IPS-18a (cell line): Measurements from ENCODE around the gene JPT2.

ENCODE experiments used
- H3K27ac ChIP-seq: one replicate; pipeline ENCODE4 v1.5.1; 2013; ENCODE audit warnings: low read length
- H3K27me3 ChIP-seq: one replicate; pipeline ENCODE4 v1.6.1; 2013; ENCODE audit warnings: mild to moderate bottlenecking, low read length; ENCODE audit not compliant: control insufficient read depth, insufficient read depth
- H3K36me3 ChIP-seq: one replicate; pipeline ENCODE4 v1.6.1; 2013; ENCODE audit warnings: low read depth, low read length; ENCODE audit not compliant: control insufficient read depth
- H3K4me1 ChIP-seq: one replicate; pipeline ENCODE4 v1.6.1; 2013; ENCODE audit warnings: low read depth, low read length; ENCODE audit not compliant: control insufficient read depth
- H3K4me3 ChIP-seq: one replicate; pipeline ENCODE4 v1.5.1; 2013; ENCODE audit warnings: low read length
- H3K9ac ChIP-seq: one replicate; pipeline ENCODE4 v1.6.1; 2013; ENCODE audit warnings: mild to moderate bottlenecking, low read length, moderate library complexity
- H3K9me3 ChIP-seq: one replicate; pipeline ENCODE4 v1.6.1; 2013; ENCODE audit warnings: low read depth, low read length; ENCODE audit not compliant: control insufficient read depth

JPT2 gene

DNA sequence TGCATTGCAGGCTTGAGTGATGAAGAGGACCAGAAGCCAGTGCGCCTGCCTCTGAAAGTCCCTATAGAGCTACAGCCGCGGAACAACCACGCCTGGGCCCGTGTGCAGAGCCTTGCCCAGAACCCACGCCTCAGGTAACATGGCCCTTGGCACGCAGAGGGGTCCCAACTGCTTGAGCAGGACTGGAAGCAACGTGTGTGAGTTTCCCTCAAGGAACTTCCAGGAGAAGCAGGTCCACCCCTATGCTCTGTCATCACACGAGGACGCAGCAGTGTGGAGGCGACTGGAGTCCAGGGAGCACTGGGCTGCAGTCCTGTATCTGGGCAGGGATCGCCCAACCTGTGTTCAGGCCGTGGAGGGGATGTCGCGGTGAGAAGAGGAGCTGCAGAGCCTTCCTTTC lies 25.1 kb upstream of the JPT2 start:
- Histone ChIP-seq H3K27me3 (no peaks in the 10 kb centered on the region), H3K4me3 (no peak overlapping the region), H3K9me3 (no peaks in the 10 kb centered on the region), H3K9ac (no peak overlapping the region), H3K36me3 (peaks cover 25% of the 10 kb centered on the region), H3K4me1 (no peaks in the 10 kb centered on the region), H3K27ac (no peak overlapping the region)

DNA sequence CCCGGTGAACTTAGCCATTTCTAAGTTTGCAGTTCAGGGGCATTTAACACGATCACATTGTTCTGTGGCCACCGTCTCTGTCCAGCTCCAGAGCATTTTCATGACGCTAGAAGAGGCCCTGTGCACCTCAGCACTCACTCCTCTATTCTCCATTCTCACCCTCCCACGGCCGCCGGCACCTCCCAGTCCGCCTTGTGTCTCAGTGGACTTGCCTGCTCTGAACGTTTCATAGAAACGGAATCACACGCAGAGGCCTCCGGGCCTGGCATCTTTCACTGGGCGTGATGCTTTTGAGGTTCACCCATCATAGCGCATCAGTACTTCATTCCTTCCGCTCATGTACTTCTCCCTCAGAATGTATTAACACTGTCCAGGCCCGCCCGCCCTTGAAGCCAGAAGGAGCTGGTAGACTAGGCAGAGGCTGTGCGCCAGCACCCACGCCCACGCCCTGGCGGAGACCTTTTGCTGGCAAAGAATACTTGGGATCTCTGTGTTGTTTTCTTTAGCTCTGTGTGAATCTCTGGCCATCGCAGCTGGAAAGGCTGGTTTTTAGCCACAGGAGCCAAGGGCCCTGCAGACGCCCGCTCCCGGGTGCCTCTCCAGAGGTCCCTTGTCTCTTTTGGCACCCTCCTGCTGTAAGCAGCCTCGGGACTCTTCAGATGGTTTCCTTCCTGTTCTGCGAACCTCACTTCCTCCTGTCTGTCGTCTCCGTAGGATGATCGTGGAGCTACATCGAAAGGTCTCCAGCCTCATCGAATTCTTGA lies 23.4 kb upstream of the JPT2 start:
- Histone ChIP-seq H3K4me1 (no peaks in the 10 kb centered on the region), H3K27me3 (no peaks in the 10 kb centered on the region), H3K9ac (no peak overlapping the region), H3K9me3 (no peaks in the 10 kb centered on the region), H3K36me3 (peaks cover 26% of the 10 kb centered on the region), H3K27ac (no peak overlapping the region), H3K4me3 (no peak overlapping the region)

DNA sequence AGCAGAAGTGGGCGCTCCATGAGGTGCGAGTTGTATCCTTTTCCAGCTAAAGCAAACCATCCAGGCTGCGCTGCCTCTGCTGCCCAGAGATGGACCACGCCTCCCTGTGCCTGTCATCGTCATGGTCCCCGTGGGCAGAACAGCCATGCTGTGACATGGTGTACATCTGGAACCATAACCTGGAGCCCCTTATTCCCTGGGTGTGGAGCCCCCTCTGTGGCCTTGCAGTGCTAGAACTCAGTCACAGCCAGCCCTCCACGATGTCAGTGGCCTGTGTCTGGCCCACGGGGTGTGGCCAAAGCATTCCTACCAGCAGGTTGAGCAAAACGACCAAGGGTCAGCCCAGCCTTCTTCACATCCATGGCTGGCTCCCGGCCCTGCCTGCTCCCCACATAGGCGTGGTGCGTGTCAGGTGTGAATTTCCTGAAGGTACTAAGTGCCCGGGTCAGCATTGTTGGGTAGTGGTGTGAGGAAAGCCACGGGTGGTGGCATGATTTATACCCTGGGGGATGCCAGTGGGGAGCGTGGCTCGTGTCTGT lies 22.7 kb upstream of the JPT2 start:
- Histone ChIP-seq H3K36me3 (peaks cover 29% of the 10 kb centered on the region), H3K4me1 (no peaks in the 10 kb centered on the region), H3K27ac (no peak overlapping the region), H3K9me3 (no peaks in the 10 kb centered on the region), H3K27me3 (no peaks in the 10 kb centered on the region), H3K9ac (no peak overlapping the region), H3K4me3 (no peak overlapping the region)

DNA sequence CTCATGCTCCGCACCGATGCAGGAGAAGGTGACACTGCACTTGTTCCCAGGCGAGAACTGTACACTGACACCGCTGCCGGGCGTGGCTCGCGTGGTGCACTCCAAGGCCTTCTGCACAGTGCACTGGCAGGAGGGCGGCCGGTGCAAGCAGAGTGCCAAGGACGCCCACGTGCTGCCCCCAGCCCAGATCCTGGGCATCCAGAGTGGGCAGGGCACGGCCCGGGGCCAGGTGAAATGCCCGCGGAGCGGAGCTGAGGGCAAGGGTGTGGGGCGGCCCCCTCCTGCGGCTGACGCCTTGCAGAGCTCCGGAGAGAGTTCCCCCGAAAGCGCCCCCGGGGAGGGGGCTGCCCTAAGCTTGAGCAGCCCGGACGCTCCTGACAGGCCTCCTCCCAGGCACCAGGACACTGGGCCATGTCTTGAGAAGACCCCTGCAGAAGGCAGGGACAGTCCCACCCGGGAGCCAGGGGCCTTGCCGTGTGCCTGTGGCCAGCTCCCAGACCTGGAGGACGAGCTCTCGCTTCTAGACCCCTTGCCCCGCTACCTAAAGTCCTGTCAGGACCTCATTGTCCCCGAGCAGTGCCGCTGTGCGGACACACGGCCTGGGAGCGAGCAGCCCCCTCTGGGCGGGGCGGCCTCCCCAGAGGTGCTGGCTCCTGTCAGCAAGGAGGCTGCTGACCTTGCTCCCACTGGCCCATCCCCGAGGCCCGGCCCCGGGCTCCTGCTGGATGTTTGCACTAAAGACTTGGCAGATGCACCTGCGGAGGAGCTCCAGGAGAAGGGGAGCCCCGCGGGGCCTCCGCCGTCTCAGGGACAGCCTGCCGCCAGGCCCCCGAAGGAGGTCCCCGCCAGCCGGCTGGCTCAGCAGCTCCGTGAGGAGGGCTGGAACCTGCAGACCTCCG lies 21.9 kb upstream of the JPT2 start:
- Histone ChIP-seq H3K4me3 (no peak overlapping the region), H3K27me3 (no peaks in the 10 kb centered on the region), H3K4me1 (no peaks in the 10 kb centered on the region), H3K9ac (no peak overlapping the region), H3K27ac (no peak overlapping the region), H3K36me3 (peaks cover 22% of the 10 kb centered on the region), H3K9me3 (no peaks in the 10 kb centered on the region)

DNA sequence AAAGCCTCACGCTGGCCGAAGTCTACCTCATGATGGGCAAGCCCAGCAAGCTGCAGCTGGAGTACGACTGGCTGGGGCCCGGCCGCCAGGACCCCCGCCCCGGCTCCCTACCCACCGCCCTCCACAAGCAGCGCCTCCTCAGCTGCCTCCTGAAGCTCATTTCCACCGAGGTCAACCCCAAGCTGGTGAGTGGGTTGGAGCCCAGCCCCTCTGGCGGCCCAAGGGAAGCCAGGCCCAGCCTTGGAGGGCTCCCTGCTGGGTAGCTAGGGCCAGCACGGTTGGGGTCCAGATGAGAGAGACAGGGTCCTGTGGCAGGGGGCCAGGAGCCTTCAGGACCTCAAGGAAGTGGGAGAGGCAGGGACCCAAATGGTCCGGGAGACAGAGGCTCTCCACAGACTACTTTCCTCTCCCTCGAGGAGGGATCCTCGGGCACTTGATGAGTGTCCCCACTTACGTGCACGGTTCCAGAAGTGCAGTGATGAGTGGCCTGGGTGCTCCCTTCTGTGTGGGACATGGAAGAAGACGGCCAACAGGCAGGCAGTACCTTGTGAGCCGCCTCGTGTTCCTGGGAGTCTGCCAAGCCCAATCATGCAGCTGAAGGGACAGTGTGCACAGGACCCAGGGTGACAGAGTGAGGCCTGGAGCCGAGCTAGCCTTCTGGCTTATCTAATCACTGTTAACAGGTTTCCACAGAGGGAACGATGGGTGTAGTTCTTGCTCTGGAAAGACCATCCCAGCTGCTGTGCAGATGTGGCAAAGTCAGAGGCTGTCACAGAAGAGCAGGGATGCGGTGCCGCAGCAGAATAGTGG lies 21.1 kb upstream of the JPT2 start:
- no peak overlapping the region for H3K27ac ChIP-seq
- peaks cover 25% of the 10 kb centered on the region for H3K36me3 ChIP-seq
- H3K27me3 ChIP-seq: no peaks in the 10 kb centered on the region

DNA sequence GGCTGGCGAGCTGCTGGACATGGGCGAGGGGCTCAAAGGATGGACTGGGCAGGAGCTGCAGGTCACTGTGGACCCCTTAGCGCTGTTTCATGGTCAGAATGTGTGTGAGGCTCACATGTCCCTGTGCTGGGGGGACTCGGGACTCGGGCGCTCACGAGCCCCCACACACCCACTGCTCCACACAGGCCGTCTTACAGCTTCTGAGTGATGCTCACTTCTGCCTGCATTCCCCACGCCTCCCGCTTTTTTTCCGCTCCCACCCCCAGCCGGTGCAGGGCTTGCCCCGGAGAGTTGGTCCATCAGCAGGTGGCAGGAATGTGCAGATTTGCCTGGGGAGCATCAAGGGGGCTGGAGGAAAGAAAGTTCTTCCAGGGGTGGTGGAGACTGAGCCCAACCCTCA lies 20.2 kb upstream of the JPT2 start:
- peaks cover 30% of the 10 kb centered on the region for H3K36me3 ChIP-seq
- no peak overlapping the region for H3K4me3 ChIP-seq
- H3K27ac ChIP-seq: no peak overlapping the region
- H3K9me3 ChIP-seq: no peaks in the 10 kb centered on the region
- H3K9ac ChIP-seq: no peak overlapping the region
- no peaks in the 10 kb centered on the region for H3K27me3 ChIP-seq
- H3K4me1 ChIP-seq: no peaks in the 10 kb centered on the region

More for the DNA sequence above, 21.1 kb upstream of the JPT2 start:
- H3K4me3 ChIP-seq: no peak overlapping the region
- H3K9me3 ChIP-seq: no peaks in the 10 kb centered on the region
- no peak overlapping the region for H3K9ac ChIP-seq
- H3K4me1 ChIP-seq: no peaks in the 10 kb centered on the region

DNA sequence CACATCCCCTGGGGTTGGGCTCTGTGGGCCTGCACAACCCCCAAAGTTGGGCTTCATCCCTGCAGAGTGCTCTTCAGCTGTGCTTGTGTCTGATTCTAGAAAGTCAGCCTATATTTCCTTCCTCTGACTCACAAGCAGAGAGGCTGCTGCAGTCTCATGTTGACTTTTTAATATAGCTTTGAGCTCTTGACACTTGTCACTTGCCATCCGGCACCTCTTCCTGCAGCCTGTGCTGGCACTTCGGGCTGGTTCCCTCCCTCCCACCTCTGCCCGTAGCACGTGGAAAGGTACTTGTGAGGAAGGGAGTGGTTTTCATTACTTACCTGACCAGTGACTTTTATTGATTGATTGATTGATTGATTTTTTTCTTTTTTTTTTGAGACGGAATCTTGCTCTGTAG lies 19.0 kb upstream of the JPT2 start:
- H3K36me3 ChIP-seq: peaks cover 36% of the 10 kb centered on the region
- no peak overlapping the region for H3K9ac ChIP-seq
- no peaks in the 10 kb centered on the region for H3K9me3 ChIP-seq
- H3K4me1 ChIP-seq: no peaks in the 10 kb centered on the region
- H3K27ac ChIP-seq: no peak overlapping the region
- H3K27me3 ChIP-seq: no peaks in the 10 kb centered on the region
- H3K4me3 ChIP-seq: no peak overlapping the region

DNA sequence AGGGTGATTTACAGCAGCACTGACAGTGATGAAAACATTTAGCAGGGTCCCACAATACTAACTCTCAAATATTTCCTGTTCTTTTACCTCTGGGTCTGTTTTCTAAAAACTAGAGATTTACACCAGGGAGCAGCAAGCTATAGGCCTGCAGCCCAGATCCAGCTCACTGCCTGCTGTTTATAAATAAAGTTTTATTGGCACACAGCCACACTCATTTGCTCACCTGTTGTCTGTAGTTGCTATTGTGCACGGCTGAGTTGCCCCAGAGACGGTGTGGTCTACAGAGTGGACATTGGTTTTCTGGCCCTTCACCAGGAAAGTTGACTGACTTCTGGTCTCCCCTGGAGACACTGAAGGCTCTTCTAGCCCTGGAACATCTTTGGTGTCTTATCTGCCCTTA lies 16.3 kb upstream of the JPT2 start:
- H3K9me3 ChIP-seq: no peaks in the 10 kb centered on the region
- H3K36me3 ChIP-seq: peaks cover 43% of the 10 kb centered on the region
- no peaks in the 10 kb centered on the region for H3K27me3 ChIP-seq
- no peak overlapping the region for H3K9ac ChIP-seq
- H3K4me3 ChIP-seq: no peak overlapping the region
- no peaks in the 10 kb centered on the region for H3K4me1 ChIP-seq
- no peak overlapping the region for H3K27ac ChIP-seq

DNA sequence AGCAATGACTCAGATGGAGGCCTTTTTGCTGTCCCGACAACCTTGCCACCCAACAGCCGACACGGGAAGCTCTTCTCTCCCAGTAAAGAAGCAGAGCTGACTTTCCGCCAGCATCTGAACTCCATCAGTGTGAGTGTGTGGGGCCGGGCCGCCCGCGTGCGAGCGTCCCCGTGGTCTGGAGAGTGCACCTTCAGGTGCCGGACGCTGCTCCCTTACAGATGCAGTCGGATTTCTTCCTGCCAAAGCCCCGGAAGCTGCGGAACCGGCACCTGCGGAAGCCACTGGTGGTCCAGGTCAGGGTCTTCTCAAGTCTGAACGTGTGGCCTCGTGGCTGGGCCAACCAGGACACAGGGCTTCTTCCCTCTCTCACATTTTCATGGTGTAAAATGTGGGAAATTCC lies 15.5 kb upstream of the JPT2 start:
- H3K9me3 ChIP-seq: no peaks in the 10 kb centered on the region
- no peaks in the 10 kb centered on the region for H3K27me3 ChIP-seq
- H3K36me3 ChIP-seq: peaks cover 50% of the 10 kb centered on the region

DNA sequence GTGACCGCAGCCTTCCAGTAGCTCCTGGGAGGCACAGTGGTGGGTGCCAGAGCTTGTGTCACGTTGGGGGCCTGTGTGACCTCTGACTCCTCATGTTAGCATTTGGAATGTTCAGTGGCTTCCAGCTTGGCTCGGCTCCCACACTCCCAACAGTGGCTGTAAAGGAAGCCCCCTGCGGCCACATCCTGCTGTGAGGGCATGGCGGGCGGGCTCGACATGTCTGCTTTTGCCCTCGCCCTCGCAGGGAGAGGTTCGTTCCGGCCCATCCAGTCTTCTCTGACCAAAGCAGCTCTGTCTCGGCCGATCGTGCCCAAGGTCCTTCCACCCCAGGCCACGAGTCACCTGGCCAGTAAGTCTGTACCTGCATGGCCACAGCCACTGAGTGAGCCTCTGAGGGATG lies 12.2 kb upstream of the JPT2 start:
- no peaks in the 10 kb centered on the region for H3K27me3 ChIP-seq
- H3K4me3 ChIP-seq: no peak overlapping the region
- peaks cover 74% of the 10 kb centered on the region for H3K36me3 ChIP-seq
- no peaks in the 10 kb centered on the region for H3K4me1 ChIP-seq
- no peak overlapping the region for H3K9ac ChIP-seq
- H3K27ac ChIP-seq: no peak overlapping the region
- no peaks in the 10 kb centered on the region for H3K9me3 ChIP-seq

More for the DNA sequence above, 15.5 kb upstream of the JPT2 start:
- Histone ChIP-seq H3K4me1 (no peaks in the 10 kb centered on the region), H3K4me3 (no peak overlapping the region), H3K27ac (no peak overlapping the region), H3K9ac (no peak overlapping the region)

DNA sequence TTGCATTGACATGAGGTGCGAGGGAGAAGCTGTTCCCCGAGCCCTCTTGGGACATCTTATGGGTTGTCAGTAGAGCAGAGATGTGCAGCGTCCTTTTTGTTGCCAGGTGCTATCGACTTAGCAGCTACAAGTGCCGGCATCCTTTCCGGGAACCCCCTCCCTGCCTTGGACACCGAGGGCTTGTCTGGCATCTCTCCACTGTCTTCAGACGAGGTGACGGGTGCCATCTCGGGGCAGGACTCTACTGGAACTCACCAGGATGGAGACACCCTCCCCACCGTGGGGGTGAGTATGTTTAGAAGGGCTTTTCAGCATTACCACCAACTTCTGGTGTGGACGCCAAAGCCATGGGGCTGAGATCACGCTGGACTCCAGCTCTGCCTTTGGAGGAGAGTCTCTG lies 11.8 kb upstream of the JPT2 start:
- H3K27me3 ChIP-seq: no peaks in the 10 kb centered on the region
- peaks cover 78% of the 10 kb centered on the region for H3K36me3 ChIP-seq
- H3K27ac ChIP-seq: no peak overlapping the region
- no peaks in the 10 kb centered on the region for H3K4me1 ChIP-seq
- H3K4me3 ChIP-seq: no peak overlapping the region
- no peaks in the 10 kb centered on the region for H3K9me3 ChIP-seq
- H3K9ac ChIP-seq: no peak overlapping the region
